Inferior parietal cortex (tissue), 1 donor: ENCODE results near the gene DRAM1.
"Not testable (repeated sequence)": the region's sequence is repeated elsewhere in the genome, so short reads cannot be mapped to it uniquely, and the experiment has no call there.

Experiments
- DNase-seq: peaks from one replicate; pipeline ENCODE4 v3.0.0-alpha.2; 2016; ENCODE audit errors: extremely low spot score

Gene DRAM1

DNA sequence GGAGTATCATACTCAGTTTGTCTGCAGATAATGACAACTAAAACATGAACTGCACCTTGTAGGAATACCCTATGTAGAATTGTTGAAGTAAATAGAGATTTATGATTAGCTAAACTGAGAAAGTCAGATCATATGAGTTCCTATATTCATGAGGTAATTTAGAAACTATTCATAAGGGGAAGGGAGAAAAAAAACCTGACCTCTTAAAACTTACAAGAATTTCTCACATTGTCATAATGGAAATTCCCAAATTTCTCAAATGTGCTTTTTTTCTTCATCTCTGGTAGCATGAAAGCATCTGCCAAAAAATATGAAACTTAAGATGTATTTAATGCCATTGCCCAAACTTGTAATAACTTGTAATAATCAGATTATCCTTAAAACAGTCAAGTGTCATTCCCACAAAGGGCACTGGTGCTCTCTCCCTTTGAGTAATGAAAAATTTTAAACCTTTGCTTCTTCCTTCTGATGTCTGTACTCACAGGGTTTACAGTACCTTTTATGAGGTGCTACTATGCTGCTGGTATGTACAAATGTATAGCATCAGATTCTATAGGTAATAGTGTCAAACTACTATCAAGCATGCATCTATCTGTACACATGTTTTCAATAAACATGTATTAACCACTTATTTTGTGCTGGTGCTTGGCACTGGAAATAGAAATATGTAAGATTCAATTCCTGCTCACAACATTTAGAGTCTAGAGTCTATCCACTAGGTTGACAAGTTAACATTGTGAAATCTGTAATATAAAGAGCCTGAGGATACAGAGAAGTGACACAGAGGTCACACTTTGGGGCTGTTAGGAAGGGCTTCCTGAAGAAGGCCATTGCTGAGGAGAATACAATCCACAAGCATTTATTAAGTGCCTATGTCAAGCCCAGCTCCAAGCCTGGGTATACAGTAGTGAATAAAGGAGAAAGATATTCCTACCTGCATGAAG lies 17.4 kb upstream of the DRAM1 start:
- DNase-seq: no peak

DNA sequence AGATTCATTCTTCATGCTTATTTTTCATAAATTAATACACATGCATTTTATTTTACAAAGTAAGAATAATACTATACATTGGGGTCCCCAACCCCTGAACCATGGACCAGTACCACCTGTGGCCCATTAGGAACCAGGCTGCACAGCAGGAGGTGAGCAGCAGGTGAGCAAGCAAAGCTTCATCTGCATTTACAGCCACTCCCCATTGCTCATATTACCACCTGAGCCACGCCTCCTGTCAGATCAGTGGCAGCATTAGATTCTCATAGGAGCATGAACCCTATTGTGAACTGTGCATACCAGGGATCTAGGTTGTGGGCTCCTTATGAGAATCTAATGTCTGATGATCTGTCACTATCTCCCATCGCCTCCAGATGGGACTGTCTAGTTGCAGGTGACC lies 15.7 kb upstream of the DRAM1 start:
- DNase-seq: not testable (repeated sequence)

DNA sequence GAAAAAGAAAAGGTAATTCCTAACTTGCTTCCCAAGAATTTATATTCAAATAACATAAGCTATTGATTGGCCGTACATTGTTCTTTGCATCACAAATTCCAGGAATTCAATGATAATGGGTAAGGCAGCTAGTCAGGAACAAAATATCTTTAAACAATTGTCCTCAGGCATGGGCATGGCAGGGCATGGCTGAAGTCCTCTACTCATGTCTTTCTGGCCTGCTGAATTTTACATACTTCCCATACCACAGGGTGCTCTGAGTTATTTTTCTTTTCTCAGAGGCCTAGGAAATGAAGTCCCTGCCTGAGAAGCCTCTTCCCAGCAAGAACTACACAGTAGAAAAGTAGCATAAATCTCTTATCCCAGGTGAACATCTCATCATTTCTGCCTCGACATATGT lies 15.1 kb upstream of the DRAM1 start:
- DNase-seq: no peak

DNA sequence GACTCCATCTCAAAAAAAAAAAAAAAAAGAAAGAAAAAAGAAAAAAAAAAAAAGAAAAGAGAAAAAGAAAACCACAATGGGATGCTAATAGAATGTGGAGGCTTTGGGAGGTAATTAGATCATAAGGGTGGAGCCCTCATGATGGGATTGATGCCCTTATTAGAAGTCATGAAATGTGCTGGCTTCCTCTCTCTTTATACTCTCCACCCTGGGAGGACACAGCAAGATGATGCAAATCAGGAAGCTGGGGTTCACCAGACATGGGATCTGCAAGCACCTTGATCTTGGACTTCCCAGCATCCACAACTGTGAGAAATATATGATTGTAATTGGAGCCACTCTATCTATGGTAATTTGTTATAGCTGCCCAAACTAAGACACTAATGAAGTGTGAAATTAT lies 13.4 kb upstream of the DRAM1 start:
- DNase-seq: no peak

DNA sequence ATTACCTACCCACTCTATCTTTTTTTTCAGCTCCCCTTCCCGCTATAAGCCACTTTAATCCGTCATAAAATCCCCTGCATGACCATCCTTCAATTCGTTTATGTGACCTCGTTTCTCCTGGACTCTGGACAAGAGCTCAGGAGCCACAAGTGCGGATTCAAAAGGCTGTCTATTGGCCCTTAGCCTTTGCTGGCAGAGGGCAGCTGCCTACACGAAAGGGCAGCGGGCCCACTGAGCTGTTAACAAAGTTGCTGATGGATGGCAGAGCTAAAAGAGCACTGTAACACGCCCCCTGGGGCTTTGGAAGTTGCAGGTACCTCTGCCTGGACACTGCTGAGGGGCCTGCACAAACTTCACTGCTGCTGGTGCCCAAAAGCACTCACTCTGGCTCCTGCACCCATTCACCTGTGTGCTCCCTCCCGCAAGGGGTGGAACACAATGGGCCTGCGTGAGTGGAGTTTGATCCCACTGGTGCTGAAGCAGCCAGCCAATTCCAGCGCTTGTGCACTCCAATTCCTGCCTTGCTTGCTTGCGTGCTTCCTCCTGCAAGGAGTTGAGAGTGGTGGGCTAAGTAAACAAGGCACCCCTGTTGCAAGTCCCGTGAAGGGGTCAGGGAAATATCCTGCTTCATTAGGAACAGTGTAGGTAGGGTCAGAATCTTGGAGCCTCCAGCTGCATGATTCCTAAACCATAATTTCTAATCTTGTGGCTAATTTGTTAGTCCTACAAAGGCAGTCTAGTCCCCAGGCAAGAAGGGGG lies 10.6 kb upstream of the DRAM1 start:
- DNase-seq: no peak

DNA sequence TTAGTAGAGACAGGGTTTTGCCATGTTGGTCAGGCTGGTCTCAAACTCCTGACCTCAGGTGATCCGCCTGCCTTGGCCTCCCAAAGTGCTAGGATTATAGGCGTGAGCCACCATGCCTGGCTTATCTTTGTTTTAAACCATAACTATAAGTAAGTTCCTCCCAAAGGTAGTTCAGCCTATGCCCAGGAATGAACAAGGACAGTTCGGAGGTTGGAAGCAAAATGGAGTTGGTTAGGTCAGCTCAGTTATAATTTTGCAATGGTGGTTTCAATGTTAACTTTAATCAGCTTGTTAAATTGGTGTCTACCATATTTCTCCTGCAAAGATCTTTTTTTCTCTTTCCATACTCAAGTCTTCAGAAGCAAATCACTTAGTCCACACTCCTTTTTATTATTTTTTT lies 9.8 kb upstream of the DRAM1 start:
- DNase-seq: not testable (repeated sequence)

DNA sequence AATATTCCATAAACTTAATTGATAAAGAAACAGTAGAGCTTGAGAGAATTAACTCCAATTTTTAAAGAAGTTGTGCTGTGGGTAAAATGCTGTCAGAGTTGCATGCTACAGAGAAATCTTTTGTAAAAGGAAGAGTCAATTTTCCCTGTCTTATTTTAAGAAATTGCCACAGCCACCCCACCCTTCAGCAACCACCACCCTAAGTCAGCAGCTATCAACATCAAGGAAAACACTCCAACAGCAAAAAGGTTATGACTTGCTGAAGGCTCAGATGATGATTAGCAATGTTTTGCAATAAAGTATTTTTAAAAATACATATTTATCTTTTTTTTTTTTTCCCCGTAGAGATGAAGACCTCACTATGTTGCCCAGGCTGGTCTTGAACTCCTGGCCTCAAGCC lies 6.5 kb upstream of the DRAM1 start:
- DNase-seq: no peak

DNA sequence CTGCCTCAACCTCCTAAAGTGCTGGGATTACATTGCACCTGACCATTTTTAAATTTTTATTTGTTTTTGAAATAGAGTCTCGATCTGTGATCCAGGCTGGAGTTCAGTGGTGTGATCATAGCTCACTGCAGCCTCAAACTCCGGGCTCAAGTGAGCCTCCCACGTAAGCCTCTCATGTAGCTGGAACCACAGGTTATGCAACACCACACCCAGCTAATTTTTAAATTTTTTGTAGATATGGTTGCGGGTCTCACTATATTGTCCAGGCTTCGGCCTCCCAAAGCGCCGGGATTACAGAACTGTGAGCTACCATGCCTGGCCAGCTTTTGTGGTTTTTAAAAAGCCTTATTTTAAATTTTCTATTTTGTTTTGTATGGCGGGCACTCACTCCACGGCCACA lies 2.2 kb upstream of the DRAM1 start:
- DNase-seq: no peak

DNA sequence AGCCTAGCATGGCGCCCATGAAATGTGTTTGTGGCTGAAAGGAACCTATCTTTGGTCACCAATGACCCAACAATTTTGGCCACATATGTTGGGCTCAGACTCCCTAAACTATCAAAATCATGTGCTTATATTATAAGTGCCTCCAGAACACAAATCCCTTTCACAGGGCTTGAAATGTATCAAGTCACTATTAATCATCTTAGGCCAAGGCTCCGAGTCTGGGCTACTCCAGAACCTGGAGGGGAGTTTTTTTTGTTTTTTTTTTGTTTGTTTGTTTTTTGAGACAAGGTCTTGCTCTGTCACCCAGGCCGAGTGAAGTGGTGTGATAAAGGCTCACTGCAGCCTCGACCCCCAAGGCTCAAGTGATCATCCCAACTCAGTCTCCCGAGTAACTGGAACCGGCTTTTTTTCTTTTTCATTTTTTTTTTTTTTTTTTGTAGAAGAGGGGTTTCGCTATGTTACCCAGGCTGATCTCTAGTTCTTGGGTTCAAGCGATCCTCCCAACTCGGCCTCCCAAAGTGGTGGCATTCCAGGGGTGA lies 989 bp upstream of the DRAM1 start:
- DNase-seq: no peak

DNA sequence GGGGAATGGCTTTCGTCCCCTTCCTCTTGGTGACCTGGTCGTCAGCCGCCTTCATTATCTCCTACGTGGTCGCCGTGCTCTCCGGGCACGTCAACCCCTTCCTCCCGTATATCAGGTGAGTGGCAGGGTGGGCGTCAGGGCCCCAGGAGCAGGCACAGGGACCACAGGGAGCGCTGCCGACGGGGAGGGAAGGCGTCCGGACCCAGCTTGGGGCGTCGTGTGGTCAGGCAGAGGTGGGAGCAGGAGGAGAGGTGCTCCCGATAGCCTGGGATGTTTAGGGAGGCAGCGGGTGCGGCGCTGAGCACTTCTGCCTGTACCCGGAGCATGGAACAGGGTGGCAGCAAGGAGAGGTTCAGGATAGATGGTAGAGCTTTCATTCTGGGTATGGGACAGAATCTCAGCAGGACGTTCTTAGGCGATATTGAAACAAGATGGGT lies 444 bp downstream of the DRAM1 start:
- no peak for DNase-seq

DNA sequence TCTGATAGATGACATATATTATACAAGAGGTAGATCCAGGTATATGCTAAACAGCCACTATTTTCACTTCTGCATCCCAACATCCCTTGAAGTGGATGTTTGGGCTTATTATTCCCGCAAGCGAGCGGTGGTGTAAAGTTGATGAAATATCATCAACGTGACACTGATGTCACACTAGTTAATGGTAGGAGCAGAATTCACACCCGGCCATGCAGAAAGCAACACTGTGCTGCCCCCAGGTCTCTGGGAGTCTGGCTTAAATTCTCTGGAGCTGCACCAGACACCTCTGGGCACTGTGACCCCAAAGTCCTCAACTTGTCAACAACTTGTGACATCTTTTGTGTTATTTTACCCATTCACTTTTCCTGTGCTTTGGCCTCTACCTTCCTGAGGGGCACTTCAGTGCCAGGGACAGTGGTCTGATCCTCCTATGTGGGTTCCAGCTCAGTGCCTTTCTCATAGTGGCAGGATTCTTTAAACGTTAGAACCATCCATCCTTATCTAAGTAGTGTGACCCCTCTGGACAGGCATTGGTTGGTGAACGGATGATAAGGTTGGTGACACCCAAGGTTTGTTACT lies 952 bp downstream of the DRAM1 start:
- DNase-seq: no peak

DNA sequence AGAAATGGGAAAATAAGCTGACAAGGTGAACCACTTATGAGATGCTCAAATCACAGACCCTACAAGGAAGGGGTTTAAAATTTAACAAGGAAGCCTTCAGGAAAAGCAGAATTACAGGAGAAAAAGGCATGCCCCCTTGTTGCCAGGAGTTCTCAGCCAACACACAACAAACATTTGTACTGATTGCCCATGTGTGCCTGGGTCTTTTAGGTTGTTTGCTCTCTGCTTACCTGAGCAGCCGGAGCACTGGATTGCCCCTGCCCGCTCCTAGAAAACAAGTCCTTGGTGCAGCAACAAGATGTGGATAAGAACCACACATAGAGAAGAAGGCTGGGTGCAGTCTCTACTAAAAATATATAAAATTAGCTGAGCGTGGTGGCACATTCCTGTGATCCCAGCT lies 3.4 kb downstream of the DRAM1 start:
- no peak for DNase-seq

DNA sequence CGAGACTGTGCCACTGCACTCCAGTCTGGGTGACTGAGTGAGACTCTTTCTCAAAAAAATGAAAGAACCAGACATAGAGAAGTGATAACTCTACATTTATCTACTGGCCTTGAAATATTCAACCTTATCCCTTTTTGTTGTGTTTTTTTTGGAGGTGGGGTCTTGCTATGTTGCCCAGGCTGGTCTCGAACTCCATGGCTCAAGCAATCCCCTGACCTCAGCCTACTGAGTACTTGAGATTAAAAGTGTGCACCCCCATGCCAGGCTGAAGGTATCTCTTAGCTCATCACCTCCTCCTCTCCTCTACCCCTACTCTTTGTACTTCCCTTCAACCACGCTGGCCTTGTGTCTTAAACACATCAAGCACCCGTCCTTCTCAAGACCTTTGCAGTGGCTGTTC lies 3.8 kb downstream of the DRAM1 start:
- DNase-seq: no peak

DNA sequence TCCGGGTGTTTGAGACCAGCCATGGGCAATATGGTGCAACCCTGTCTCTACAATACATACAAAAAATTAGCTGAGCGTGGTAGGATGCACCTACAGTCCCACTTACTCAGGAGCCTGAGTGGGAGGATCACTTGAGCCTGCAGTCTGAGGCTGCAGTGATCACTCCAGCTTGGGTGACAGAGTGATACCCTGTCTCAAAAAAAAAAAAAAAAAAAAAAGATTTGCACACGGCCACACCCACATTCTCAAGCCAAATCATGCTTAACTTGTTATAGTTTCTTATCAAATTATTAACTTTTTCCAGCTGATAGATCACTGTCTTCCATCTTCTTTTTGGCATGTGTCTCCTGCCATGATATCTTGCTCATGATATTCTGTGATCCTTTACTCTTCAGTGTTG lies 6.8 kb downstream of the DRAM1 start:
- no peak for DNase-seq

DNA sequence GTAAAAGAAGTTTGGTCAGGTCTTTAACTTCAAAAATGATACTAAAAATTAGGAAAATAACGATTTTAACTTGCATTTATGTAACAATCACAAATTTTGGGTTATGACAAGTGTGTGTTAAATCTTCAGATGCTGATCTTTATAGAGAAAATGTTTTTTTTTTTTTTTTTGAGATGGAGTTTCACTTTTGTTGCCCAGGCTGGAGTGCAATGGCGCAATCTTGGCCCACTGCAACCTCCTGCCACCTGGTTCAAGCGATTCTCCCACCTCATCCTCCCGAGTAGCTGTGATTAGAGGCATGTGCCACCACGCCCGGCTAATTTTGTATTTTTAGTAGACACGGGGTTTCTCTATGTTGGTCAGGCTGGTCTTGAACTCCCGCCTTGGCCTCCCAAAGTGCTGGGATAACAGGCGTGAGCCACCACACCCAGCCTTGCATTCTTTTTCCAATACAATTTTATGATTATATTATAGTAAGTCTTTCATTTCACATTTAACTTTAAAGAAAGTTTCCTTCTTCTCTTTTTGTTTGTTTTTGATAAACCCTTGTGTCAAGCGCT lies 7.5 kb downstream of the DRAM1 start:
- DNase-seq: not testable (repeated sequence)

DNA sequence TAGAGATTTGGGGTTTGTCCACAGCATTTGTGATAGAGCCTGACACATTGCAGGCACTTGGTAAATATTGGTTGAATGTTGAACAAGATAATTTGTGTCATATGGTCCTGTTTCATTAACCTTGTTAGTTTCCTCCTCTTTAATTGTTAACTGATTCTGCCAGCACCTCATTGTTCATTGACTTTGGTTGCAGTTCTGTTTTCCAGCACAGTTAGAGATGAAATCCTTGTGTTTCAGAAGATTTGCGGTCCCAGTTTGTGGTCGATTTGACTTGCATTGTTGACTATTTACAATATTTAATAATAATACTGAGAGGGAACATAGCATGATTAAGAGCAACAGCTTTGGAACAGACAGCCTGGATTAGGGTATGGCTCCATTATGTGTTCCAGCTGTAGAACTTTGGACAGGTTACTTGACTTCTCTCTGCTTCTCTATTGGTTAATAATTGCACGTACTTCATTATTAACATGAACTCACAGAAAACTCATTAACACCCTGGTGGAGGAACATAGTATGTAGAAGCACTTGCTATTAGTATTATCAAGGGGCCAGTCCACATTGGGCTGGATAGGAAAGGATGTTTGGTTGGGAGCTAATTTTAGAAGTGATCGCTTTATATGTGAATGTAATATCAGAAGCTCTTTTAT lies 8.7 kb downstream of the DRAM1 start:
- DNase-seq: no peak

DNA sequence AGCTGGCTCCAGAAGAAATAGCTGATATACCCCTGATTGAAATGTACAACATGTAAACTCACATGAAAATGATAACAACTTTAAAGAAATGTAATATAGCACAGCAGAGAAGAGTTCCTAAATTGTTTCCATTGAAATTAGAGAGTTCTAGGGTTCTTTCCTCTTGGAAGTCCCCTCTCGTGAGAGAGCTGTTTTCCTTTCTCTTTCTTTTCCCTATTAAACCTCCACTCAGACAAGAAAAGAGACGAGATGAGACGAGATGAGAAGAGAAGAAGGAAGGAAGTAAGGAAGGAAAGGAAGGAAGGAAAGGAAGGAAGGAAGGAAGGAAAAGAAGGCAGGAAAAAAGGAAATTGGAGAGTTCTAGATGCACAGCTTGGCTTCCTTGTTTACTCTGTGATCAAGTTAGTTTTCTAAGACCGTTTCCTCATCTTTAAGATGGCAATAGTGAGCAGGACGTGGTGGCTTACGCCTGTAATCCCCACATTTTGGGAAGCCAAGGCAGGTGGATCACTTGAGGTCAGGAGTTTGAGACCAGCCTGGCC lies 11.9 kb downstream of the DRAM1 start:
- no peak for DNase-seq

DNA sequence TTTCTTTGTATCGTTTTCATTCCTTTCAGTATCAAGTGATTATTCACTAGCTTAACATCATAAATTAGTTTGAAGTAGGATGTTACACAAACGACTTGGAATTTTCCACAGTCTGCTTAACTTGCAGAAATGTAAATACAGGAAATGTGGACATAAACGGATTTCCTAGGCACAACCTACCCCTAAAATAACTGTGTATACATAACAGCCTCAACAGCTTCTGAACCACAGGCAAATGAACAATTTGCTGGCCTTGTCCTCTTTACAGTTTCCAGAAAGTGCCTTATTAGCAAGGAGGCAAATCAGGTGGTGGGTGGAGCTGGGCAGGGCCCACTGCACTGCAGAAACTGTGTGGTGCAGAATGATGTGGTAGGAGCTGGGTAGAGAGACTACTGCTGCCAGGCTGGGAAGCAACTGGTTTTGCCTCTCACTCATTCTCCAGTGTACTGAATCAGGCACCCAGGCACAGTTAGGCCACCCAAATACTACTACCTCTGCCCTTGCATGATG lies 14.1 kb downstream of the DRAM1 start:
- DNase-seq: no peak

DNA sequence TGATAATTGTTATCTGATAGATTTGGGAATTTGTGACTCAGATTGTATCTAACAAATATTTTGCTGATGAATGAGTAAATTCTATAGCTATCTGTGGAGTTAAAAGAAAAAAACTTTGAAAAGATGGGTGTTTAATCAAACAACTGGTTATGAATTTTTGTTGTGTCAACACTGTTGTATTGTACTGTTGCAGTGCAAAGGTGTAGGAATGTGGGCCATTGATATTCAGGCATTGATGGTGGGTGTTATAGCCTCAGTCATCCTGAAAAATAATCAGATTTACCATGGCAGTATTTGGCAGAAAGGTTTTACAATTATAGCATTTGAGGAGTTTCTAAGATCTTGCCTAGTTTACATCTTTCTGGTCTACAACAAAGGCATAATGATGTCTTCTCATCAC lies 15.4 kb downstream of the DRAM1 start:
- DNase-seq: no peak

DNA sequence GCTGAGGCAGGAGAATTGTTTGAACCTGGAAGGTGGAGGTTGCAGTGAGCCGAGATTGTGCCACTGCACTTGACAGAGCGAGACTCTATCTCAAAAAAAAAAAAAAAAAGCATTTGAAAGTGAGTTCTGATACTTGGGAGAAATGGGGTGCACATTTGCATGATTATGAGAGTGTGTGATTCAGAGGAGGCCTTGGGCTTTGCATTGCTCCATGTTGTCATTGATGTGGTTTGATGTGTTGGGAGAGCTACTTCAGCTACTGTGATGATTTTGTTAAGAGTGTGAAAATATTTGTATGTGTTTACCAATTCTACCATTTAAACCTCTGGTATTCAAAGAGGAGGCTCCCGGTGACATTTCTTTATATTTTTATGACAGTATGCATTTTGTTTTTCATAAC lies 24.4 kb downstream of the DRAM1 start:
- no peak for DNase-seq

DNA sequence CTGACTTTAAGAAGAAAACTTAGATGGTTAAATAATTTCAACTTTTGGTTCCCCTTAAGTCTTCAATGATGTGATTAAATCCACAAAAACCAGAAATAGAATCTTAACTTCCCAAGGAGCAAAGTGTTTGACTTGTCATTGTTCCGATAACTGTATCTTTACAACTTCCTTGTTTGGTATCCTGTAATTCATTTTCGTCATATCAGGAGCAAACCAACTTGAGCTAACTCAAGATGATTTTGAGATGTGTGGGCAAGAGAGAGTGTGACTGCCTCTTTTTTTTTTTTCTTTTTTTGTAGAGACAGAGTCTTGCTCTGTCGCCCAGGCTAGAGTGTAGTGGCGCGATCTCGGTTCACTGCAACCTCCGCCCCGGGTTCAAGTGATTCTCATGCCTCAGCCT lies 25.3 kb downstream of the DRAM1 start:
- DNase-seq: no peak
